Natural killer cell (primary cell): ENCODE measurements around the gene SLCO2A1. TPM values are rescaled to one million over a fixed set of nuclear protein-coding genes. Genes with fewer than 3 reads are reported as not detected.

Experiments used
- ATAC-seq, 3 donors: fragments of 150-1000 bp in 2 of 3; fragments of 200-7000 bp in 1 of 3; cut with Tn5 transposase; 1 replicate in 1 of 3; 2 replicates in 2 of 3; pipeline ENCODE4 v1.10.0; 2021; ENCODE audit warnings: mild to moderate bottlenecking in 2 of 3, moderate library complexity in 2 of 3
- DNase-seq, 2 donors: peaks; one replicate each; pipeline versions ENCODE4 v3.0.0 to v3.0.0-alpha.2; 2013 to 2021; ENCODE audit warnings: mixed read lengths in 1 of 2
- H3K27ac ChIP-seq: one replicate; pipeline ENCODE4 v1.5.1; 2013; ENCODE audit warnings: mild to moderate bottlenecking, low read length
- H3K27me3 ChIP-seq: one replicate; pipeline ENCODE4 v1.6.1; 2013; ENCODE audit warnings: low read length; ENCODE audit not compliant: control insufficient read depth, insufficient read depth
- H3K36me3 ChIP-seq: one replicate; pipeline ENCODE4 v1.6.1; 2013; ENCODE audit warnings: low read length; ENCODE audit not compliant: control insufficient read depth, insufficient read depth
- H3K4me1 ChIP-seq: one replicate; pipeline ENCODE4 v1.6.1; 2013; ENCODE audit warnings: low read length; ENCODE audit not compliant: control insufficient read depth, insufficient read depth
- H3K4me3 ChIP-seq: one replicate; pipeline ENCODE4 v1.5.1; 2013; ENCODE audit warnings: low read length
- H3K9me3 ChIP-seq: one replicate; pipeline ENCODE4 v1.6.1; 2013; ENCODE audit warnings: low read length; ENCODE audit not compliant: control insufficient read depth, insufficient read depth
- H3K27ac Mint-ChIP-seq, 2 donors: one replicate each; pipeline ENCODE4 v1.8.0; 2022; ENCODE audit warnings: mild to moderate bottlenecking in 2 of 2, mixed read lengths in 2 of 2, moderate library complexity in 1 of 2
- H3K27me3 Mint-ChIP-seq, 2 donors: one replicate each; pipeline ENCODE4 v1.8.0; 2022; ENCODE audit warnings: low read depth in 2 of 2, mixed read lengths in 2 of 2
- H3K36me3 Mint-ChIP-seq: one replicate; pipeline ENCODE4 v1.8.0; 2022; ENCODE audit warnings: mixed read lengths
- H3K4me1 Mint-ChIP-seq, 2 donors: one replicate each; pipeline ENCODE4 v1.8.0; 2022; ENCODE audit warnings: mixed read lengths in 2 of 2
- H3K4me3 Mint-ChIP-seq: one replicate; pipeline ENCODE4 v1.8.0; 2022; ENCODE audit warnings: mild to moderate bottlenecking, moderate library complexity, mixed read lengths
- H3K9me3 Mint-ChIP-seq, 2 donors: one replicate each; pipeline ENCODE4 v1.8.0; 2022; ENCODE audit warnings: mixed read lengths in 2 of 2
- WGBS: methylation state at CpG from one replicate; pipeline ENCODE4 v1.1.7; 2013; ENCODE audit warnings: missing lambda C conversion rate; ENCODE audit not compliant: insufficient coverage; 5-methylcytosine and 5-hydroxymethylcytosine counted together
- intact Hi-C: fragments of 100-400 bp; cut with micrococcal nuclease; formaldehyde crosslinking; loops from one replicate; pipeline ENCODE4 v1.14.2; 2022
- total RNA-seq, 4 donors: library from RNA; stranded (reverse); fragments of 120-200 nt in 1 of 4; gene quantifications; one replicate each; pipeline versions ENCODE4 v1.2.3 to v1.2.4, GENCODE V29; 2013 to 2022
- TF ChIP-seq, protein P1 (sequence below): fragments of 200-600 bp; IDR thresholded peaks from one replicate; pipeline ENCODE4 v1.8.0; 2022; ENCODE audit warnings: antibody characterized with exemption

The SLCO2A1 gene
- total RNA-seq, 3 donors from 2014 or later (not counting 1 experiment from before 2014, with no cell fraction given), result not detected

DNA sequence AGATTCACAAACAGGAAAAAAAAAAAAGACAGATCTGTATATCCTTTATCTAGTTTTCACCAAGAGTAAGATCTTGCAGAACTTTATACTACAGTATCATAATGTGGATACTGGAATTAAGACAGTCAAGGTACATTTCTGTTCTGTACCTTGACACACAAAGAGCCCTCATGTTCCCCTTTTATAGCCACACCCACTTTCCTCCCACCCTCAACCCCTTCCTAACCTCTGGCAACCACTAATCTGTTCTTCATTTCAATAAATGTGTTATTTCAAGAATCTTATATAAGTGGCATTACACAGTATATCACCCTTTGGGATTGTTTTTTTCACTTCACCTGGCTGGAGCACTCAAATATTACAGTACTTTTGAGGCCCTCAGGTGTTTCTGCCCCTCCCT lies 130.4 kb downstream of the SLCO2A1 start:
- H3K27me3 ChIP-seq, result no peaks in the 10 kb centered on the region
- TF ChIP-seq, protein P1, sequence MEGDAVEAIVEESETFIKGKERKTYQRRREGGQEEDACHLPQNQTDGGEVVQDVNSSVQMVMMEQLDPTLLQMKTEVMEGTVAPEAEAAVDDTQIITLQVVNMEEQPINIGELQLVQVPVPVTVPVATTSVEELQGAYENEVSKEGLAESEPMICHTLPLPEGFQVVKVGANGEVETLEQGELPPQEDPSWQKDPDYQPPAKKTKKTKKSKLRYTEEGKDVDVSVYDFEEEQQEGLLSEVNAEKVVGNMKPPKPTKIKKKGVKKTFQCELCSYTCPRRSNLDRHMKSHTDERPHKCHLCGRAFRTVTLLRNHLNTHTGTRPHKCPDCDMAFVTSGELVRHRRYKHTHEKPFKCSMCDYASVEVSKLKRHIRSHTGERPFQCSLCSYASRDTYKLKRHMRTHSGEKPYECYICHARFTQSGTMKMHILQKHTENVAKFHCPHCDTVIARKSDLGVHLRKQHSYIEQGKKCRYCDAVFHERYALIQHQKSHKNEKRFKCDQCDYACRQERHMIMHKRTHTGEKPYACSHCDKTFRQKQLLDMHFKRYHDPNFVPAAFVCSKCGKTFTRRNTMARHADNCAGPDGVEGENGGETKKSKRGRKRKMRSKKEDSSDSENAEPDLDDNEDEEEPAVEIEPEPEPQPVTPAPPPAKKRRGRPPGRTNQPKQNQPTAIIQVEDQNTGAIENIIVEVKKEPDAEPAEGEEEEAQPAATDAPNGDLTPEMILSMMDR, result no peak
- ATAC-seq, result no peak
- intact Hi-C loops, result no loop called here
- H3K9me3 ChIP-seq, result no peaks in the 10 kb centered on the region
- no peaks in the 10 kb centered on the region for H3K9me3 Mint-ChIP-seq
- no peak overlapping the region for H3K27ac ChIP-seq
- no peak overlapping the region for H3K27ac Mint-ChIP-seq
- no peak for DNase-seq
- peaks cover 5% of the 10 kb centered on the region for H3K4me1 ChIP-seq
- H3K27me3 Mint-ChIP-seq, result peaks cover 30 to 64% of the 10 kb centered on the region in 2 donors
- no peaks in the 10 kb centered on the region for H3K36me3 Mint-ChIP-seq
- H3K36me3 ChIP-seq, result no peaks in the 10 kb centered on the region
- no peak overlapping the region for H3K4me3 Mint-ChIP-seq
- H3K4me1 Mint-ChIP-seq, result no peaks in the 10 kb centered on the region
- no peak overlapping the region for H3K4me3 ChIP-seq

DNA sequence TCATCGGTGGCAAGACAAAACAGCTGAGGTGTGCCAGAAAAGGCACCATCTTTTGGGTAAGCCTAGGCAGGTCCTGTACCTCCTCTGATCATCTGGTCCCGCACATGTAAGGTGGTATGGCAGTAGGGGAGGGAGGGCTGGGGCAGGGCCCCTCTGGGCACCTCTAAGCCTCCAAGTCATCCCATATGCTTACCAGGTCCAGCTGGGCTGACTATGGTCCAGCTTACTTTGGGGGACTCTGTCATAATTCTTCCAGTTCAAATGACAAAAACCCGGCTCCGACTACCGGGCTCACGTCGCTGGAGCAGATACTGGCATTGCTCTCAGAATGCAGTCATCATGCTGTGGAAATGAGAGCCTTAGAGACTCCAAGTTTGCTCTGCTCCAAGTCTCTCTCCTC lies 132.2 kb downstream of the SLCO2A1 start:
- Histone ChIP-seq H3K27ac (no peak overlapping the region), H3K4me3 (no peak overlapping the region), H3K4me1 (peaks cover 5% of the 10 kb centered on the region), H3K9me3 (no peaks in the 10 kb centered on the region), H3K36me3 (no peaks in the 10 kb centered on the region), H3K27me3 (no peaks in the 10 kb centered on the region)
- 80% methylated on average over 7 of the region's 7 CpGs for WGBS
- H3K36me3 Mint-ChIP-seq, result no peaks in the 10 kb centered on the region
- no peak overlapping the region for H3K27ac Mint-ChIP-seq
- DNase-seq (no peak), ATAC-seq (no peak)
- H3K4me1 Mint-ChIP-seq, result no peaks in the 10 kb centered on the region
- intact Hi-C loops, result no loop called here
- H3K27me3 Mint-ChIP-seq, result peaks cover 39 to 76% of the 10 kb centered on the region in 2 donors
- TF ChIP-seq, protein P1, result no peak
- H3K9me3 Mint-ChIP-seq, result no peaks in the 10 kb centered on the region
- H3K4me3 Mint-ChIP-seq, result no peak overlapping the region

DNA sequence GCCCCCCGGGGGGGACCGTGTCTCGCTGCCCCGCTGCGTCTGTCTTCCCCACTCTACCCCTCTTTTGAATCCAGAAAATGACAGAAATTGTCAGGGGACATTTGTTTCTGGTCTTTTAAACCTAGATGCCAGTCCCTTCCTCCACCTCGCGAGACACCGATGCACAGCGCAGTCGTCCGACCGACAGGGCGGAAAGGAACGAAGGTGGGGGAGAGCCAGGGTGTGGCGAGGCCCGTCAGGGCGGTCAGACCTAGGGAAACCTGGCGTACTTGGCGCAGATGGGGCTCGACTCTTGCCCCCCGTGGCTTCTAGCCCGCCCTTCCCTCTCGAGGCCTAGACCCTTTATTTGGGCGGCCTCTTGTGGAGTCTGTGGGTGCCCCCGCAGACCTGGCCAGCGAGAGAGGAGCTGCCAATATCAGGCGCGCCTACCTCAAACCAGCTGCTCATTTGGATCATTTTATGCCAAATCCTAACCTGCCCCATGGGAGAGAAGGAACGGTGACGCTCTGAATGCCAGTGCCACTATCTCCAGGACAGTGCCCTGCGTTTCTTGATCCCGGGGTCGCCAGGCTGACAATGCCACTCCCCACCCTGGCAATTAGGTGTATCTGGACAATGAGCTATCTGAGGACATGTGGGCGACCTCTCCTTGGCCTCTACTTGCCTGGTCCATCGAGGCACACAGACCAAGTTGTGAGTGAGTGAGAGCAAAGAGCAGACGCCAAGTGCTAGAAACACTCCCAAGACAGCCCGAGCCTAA lies 133.5 kb downstream of the SLCO2A1 start:
- DNase-seq, result no peak
- H3K27me3 Mint-ChIP-seq, result peaks cover 37 to 67% of the 10 kb centered on the region in 2 donors

More for the DNA sequence above, 133.5 kb downstream of the SLCO2A1 start:
- Histone ChIP-seq H3K36me3 (no peaks in the 10 kb centered on the region), H3K27me3 (no peaks in the 10 kb centered on the region), H3K9me3 (no peaks in the 10 kb centered on the region), H3K4me1 (peaks cover 5% of the 10 kb centered on the region), H3K27ac (no peak overlapping the region), H3K4me3 (peak overlapping the region; percentile 19)
- TF ChIP-seq, protein P1, result no peak
- Mint-ChIP-seq H3K36me3 (no peaks in the 10 kb centered on the region), H3K4me3 (peak overlapping the region; percentile 66), H3K4me1 (no peaks in the 10 kb centered on the region), H3K9me3 (no peaks in the 10 kb centered on the region), H3K27ac (no peak overlapping the region)
- WGBS, result 24% methylated on average over 37 of the region's 37 CpGs
- no peak for ATAC-seq
- intact Hi-C loops, result no loop called here
